Amygdala (tissue), 56 donors: Measurements from ENCODE around the gene ARHGAP31.
"Not testable (repeated sequence)": the region's sequence is repeated elsewhere in the genome, so short reads cannot be mapped to it uniquely, and the experiment has no call there.

ENCODE experiments used
- DNase-seq, 56 donors: peaks; one replicate each; lab custom pipeline; 2025; lab: John Stamatoyannopoulos, UW

ARHGAP31 gene

DNA sequence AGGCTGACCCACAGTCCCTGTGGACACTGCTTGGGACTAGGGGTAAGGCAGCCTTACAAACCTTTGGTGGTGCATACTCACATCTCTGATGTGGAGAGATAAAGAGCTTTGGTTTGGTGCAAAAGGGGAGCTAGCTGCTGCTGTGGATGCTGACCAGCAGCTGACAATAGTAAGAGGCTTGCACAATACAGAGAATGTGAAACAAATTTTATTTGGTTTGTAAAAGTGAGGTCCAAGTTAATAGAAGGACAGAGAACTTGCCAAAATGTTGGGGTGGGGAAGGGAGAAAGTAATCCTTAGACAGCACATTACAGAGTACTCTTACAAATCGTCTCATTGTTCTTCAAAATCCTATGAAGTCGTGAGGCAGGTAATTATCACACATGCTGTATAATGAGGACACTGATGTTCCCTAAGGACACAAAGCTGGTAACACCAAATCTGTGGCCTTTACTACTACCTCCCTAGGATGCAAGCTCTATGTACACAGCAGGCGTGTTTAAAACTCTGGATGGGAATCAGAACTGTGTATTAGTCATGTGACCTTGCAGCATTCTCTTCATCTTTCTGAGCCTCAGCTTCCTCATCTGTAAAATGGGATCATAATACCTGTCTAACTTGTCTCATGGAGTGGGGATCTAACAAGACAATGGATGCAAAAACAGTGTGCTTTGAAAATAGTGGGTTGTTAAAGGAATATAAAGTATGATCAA is 21.6 kb downstream of the ARHGAP31 start:
- DNase-seq, result no peak

DNA sequence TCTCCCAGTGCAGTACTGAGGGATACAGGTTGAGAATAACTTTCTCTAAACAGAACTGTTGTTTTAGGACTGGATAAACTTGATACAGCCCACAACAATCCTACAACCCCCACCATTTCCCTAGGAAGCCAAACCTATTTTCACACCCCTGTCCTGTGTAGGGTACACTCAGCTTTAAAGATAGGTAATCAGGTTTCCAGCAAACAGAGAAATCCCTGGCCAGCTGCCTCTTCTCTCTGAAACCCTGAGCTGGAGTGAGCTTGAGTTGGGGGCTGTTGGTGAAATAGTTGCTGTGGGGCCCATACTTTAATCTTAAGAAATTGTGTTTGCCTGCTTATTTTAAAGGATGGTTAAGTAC is 22.1 kb downstream of the ARHGAP31 start:
- DNase-seq, result no peak

DNA sequence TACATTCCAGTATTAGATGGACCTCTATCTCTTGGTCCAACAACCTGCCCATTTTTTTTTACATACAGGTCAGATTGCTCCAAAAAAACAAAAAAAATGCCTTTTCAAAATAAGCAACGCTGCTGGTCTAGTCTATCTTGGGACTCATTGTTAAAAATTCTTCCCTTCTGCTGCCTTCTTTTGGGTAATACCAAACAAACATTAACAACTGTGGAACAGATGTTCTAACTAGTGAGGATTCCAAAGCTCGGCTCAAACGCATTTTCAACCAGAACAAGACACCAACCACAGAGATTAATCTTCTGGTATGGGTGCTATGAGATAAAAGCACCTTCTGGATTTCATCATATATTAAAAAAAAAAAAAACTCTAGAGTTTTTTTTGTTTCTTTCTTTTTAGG is 24.7 kb downstream of the ARHGAP31 start:
- DNase-seq, result no peak

DNA sequence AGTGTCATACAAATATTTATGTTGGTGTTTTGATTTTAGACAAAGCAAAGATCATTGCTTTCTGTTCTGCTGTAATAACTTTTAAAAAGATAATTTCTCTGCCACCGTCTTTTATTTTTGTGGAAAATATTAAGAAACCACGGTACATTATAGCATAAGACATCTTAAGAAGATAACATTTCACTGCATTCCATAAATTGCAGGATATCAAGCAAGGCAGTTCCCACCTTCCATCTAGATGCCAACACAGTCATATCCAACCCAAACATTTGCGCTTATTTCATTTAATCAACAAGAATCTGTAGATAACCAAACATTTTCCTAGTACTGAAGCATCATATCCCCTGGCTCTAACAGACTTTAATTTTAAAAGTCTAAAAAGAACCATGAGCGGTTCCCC is 25.1 kb downstream of the ARHGAP31 start:
- DNase-seq, result no peak

DNA sequence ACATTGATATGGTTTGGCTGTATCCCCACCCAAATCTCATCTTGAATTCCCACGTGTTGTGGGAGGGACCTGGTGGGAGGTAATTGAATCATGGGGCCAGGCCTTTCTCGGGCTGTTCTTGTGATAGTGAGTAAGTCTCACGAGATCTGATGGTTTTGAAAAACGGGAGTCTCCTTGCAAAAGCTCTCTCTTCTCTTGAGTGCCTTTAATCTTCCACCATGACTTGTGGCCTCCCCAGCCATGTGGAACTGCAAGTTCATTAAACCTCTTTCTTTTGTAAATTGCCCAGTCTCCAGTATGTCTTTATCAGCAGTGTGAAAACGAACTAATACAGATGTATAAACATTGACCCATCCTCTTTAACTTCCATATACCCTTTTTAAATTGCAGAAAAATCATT is 26.6 kb downstream of the ARHGAP31 start:
- DNase-seq, result not testable (repeated sequence)

DNA sequence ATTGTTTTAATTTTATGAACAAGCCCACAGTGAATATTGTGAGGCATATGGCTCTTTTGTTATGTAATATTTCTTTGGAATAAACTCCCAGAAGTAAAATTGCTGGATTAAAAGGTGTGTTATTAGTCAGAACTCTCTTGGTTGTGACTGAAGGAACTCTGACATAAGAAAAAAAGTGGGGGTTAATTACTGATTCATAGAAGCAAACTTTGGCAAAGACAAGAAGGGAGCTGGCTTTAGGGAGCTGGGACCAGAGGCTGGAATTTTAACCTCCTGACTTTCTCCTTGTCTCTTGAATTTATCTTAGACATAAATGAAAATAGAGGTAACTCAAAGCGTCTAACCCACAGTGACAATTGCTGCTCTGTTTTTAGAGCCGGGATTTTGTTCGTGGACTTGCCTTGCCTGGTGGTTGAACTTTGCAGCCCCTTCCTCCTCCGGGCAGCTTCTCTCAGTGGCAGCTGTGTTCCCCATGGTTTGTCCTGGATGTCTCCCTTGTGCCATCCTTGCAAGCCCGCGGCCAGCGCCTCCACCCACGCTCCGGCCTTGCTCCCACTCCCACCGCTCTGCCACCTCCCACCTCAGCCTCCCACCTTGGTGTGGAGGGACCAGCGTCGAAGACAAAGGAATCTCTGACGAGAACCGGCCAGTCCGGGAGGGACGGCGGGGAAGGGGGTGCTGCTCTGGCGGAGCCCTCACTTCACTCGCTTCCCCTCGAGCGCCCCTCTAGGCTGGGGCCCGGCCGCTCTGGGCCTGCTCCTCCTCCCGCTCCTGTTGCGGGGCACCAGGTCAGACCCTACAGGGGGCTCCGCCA is 28.0 kb downstream of the ARHGAP31 start:
- DNase-seq, result peak in 5 of 56 donors; percentile 31 to 72 (median 42)

DNA sequence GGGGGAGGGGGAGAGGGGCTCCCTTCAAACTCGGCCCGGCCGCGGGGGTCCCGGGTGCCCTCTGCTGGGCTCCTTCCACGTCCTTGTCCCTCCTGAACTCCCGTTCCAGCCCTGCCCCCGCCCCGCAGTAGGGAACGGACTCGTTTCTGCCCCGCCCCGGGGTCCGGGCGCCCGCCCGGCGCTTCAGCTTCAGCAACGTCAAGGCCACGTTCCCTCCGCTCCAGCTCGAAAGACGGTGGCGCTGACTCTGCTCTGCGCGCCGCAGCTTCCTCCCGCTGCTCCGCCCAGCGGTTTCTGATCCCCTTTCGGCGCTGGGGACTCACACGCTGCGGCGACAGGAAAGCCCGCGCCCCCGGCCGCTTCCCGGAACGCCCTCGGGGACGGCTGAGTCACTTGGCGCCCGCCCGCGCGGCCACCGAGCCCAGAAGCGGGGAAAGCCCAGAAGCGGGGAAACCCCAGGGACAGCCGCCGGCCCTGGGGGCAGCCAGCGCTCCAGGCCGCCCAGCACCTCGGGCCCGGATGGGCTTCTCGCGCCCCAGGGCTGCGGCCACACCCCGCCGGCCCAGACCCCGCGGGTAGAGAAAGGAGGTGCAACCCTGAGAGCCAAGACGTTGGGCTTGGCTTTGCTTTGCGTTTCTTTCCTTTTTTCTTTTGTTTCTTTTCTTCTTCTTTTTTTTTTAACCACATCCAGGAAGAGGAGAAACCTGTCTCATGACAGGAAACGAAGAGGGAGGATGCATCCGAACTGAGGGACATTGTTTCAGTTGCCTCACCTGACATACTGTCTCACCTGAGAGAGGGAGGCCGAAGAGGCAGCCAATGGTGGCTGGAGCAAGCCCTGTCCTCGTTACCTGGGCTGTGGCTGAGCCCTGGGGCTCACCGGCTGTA is 28.9 kb downstream of the ARHGAP31 start:
- DNase-seq, result peak in 52 of 56 donors; percentile 12 to 79 (median 57)

DNA sequence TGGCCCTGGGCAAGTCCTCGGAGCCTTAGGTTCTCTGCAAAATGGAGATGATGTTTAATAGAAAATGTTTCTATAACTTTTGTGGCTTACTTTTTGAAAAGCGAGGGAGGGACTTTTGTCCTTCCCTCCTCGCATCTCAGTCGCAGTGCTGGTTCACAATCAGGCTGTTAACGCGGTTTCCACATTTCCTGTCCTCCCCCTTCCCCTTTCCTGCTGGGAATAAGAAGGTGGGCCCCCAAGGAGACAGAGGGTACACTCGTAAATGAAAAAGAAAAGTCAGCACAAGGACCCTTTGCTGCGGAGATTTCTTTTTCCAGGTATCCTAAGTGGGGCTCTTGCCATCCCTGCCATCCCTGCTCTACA is 29.5 kb downstream of the ARHGAP31 start:
- DNase-seq, result no peak

DNA sequence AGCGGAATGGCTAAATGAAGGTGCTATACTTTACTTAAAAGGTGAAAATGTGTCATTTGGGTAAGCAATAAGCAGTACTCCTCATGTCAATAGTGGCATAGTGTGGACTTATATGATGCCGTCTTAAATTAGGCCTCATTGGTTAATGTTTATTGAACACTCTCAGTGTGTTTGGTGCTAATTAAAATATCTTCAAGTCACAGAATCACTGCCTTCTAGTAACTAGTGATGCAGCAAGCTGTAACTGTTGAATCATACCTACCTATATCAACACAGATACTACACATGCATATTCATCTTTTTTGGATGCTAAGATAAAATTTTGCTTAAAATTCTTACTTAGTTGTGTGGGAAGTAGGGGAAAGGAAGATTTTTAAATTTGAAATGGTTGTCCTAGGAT is 30.7 kb downstream of the ARHGAP31 start:
- DNase-seq, result no peak

DNA sequence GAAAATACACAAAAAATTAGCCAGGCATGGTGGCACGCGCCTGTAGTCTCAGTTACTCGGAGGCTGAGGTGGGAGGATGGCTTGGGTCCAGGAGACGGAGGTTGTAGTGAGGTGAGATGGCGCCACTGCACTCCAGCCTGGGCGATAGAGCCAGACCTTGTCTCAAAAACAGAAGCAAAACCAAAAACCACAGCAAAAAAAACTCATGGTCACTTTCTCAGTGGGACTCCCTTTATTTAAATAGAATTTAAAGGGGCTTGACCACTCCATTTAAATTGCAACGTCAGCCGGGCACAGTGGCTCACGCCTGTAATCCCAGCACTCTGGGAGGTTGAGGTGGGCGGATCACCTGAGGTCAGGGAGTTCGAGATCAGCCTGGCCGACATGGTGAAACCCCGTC is 32.8 kb downstream of the ARHGAP31 start:
- DNase-seq, result no peak

DNA sequence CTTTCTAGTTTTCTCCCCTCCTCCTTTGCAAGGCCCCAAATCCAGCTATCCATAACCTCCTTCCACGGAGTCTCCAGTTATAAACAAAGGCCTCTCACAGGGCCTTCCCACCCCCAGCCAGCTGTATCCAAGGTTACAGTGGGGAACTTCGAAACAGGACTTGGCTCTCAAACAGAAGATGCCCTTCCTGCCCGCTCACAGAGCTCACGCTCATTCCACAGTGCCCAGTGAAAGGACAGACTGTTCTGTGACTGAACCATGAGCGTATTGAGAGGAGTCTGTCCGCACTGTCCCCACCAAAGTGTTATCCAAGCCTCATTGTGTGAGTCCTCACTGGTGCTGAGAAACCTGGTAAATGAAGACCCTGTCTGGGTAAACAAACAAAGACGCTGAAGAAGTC is 35.4 kb downstream of the ARHGAP31 start:
- DNase-seq, result peak in 54 of 56 donors; percentile 5 to 81 (median 54)

DNA sequence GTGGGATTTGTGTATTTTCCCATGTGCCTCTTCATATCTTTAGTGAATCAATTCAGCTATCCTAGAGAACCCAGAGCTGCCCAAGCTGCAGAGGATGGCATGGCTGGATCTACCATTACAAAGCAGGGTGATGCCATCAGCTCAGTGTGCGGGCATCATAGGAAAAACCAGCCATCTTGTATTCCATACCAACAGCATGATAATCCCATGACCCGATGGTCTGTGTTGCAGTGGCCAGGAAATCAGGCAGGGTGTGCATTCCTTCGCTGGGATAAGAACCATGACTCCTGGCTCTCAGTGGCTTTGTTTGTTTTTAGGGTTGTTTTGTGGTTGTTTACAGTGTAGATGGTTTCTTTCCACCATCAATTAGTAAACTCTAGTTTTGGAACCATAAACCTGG is 36.0 kb downstream of the ARHGAP31 start:
- no peak for DNase-seq

DNA sequence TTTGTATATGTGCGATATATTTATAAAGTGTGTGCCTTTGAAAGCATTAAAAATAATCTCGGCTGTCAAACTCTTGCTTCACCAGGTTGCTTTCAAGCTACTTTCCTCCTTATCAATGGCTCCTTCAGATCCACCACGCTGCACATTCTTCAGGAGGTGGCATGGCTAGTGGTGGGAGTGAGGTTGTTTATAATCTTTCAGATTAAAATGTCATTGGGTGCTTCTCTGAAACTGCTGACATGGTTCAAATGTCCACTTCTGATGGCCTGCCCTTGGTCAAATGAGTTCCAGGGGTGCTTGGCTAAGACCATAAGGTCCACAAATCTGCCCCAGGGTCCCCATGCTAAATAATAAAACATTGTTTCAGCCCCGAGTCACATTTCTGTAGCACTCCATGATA is 36.7 kb downstream of the ARHGAP31 start:
- no peak for DNase-seq

DNA sequence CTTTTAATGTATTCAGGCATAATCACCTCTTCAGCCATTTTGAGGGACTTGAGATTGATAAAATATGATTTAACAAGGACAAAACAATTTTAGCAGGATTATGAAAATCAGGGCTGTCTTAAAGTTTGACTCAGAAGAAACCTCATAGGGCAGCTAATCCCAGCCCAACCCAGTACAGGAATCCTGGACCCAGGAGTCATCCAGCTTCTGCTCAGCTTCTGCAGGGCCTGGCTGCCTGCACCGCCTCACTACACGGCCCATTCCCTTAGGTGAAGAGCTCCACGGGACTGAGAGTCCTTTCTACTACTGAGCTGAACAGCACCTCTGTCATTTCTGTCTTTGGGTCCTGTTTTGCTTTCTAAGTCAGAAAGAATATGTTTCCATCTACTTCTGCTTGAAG is 37.5 kb downstream of the ARHGAP31 start:
- DNase-seq, result no peak

DNA sequence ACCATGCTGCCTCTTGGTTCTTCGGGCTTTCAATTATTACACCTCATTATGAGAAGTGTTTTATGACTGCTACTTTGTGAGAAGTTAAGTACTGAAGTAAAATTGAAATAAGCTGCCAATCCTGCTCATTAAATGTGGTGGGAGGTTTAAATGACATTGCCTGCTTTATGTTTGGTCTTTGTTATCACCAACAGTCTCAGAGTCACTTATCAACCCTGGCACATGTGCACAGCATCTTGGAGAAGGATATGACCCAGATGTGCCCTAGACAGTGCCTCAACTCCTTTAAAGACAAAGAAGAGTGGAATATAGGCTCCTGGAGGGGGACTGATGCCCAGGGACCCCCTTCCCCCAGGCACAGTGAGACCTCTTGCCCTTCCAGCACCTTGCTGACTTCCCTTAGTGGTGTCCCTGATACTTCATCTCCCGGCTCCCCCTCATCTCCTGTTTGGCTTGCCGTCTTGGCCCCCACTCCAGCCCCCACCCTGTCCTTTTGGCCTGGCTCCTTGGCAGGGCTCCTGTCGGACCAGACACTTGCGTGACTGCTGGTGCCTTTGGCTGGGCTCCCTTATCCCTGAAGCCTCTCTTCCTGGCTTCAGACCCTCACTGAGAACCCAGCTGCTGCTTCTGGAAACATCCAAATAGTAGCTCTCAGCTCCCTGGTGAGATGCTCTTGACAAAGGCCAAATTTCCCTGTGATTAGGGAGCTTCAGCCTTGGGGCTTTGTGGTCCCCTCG is 39.8 kb downstream of the ARHGAP31 start:
- DNase-seq, result peak in 2 of 56 donors; percentile 1 to 3

DNA sequence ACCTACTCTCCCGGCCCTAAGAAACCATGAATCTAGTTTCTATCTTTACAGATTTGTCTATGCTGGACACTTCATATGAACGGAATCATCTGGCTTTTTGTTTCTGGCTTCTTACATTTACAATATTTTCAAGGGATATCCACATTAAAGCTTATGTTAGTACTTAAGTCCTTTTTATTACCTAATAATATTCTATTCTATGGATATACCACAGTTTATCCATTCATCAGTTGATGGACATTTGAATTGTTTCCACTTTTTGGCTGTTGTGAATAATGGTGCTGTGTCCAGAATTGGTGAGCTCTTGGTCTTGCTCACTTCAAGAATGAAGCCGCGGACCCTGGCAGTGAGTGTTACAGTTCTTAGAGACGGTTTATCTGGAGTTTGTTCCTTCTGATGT is 42.6 kb downstream of the ARHGAP31 start:
- no peak for DNase-seq

DNA sequence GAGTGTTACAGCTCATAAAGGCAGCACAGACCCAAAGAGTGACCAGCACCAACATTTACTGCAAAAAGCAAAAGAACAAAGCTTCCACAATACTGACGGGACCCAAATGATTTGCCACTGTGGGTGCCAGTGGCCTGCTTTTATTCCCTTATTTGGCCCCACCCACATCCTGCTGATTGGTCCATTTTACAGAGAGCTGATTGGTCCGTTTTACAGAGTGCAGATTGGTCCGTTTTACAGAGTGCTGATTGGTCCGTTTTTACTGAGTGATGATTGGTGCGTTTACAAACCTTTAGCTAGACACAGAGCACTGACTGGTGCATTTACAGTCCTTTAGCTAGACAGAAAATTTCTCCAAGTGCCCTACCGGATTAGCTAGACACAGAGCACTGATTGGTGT is 43.2 kb downstream of the ARHGAP31 start:
- not testable (repeated sequence) for DNase-seq

DNA sequence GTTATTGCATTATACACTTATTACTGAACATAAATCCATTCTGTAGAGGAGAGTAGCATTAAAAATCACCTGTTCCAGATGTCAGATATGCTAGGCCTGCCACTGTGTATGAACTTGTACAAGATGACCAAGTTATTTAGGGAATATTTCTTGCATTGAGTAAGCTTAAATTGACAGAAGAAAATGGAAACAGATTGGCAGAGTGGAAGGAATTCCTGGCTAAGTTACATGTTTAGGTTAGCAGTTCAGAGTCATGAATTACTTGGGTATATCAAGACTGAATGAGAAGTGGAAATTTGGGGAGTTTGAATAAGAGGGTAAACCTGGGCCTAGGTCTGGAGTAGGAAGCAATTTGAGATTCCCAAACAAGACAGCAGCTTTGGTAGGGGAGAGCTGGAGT is 44.6 kb downstream of the ARHGAP31 start:
- DNase-seq, result no peak

DNA sequence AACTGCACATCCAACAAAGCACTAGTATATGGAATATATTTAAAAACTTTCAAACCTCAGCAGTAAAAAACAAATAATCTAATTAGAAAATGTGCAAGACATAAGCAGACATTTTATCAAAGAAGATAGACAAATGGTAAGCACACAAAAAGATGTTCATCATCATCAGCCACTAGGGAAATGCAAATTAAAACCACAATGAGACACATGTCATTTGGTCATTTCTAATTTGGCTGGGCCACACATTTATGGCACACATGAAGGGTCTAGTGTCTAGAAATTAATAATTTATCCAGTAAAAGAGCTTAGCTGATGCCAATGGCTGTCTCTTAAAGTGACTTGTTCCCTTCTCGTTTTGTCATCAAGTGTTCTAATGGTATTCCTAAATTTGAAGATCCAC is 45.8 kb downstream of the ARHGAP31 start:
- DNase-seq, result no peak

DNA sequence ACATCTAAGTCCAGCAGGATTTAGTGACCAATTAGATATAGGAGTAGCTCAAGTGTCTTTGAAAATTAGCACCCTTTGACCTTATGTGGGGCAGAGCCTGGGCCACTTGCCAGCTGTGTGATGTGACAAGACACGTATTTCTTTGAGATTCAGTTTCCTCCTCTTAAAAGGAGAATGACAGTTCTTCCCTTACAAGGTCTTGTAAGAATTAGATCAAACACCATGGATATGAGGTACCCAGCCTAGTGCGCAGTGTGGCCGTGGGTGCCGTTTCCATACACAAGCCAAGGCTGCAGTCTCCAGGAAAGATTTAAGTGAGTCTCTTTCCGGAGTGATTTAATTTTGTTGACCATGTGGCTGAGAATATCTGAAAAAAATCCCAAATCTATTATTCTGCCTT is 46.3 kb downstream of the ARHGAP31 start:
- no peak for DNase-seq

DNA sequence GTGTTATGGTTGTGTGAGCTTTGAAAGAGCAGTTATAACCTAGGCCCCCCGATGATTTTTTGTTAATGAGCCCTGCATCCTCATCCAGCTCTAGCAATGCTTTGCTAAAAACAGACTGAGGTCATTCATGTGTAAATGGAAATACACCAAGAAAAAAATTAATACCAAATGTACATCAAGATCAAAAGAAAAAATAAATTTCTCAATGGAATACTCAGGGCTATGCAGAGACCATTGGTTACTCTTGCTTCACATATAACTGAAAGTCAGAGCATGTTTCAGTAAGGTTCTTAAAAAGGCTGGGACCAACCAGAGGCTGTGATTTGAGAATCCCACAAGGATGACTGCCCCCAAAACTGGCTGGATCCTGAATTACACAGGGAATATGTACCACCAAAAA is 48.0 kb downstream of the ARHGAP31 start:
- DNase-seq, result no peak
